HG02852 (cell line): ENCODE results near the gene NLK.
"Not testable (repeated sequence)": the region's sequence is repeated elsewhere in the genome, so short reads cannot be mapped to it uniquely, and the experiment has no call there.

Experiments used
- ATAC-seq: cut with Tn5 transposase; IDR thresholded peaks from one replicate; pipeline ENCODE4 v1.9.1; 2021; ENCODE audit warnings: mild to moderate bottlenecking, moderate library complexity; ENCODE audit not compliant: unreplicated experiment

Gene NLK

GRCh38 chr17:28042657-28042720 is at the start of gene NLK:
TSS of gene NLK (plus strand) at chr17:28042677. CDS start at chr17:28042874, 197 bp downstream.
- no peak for ATAC-seq

GRCh38 chr17:27993161-27993695 is 49.2 kb upstream of the NLK start:
- ATAC-seq: no peak

GRCh38 chr17:27993723-27994310 is 48.7 kb upstream of the NLK start:
- ATAC-seq: no peak

GRCh38 chr17:27994586-27994985 is 47.9 kb upstream of the NLK start:
- ATAC-seq: no peak

- ATAC-seq: no peak
These were observed 46.9 kb upstream of the NLK start for GRCh38 chr17:27995554-27995953.

GRCh38 chr17:27996202-27997043 is 46.1 kb upstream of the NLK start:
- no peak for ATAC-seq

GRCh38 chr17:27997044-27997401 is 45.5 kb upstream of the NLK start:
- ATAC-seq: no peak

- ATAC-seq: no peak
These were observed 45.0 kb upstream of the NLK start for GRCh38 chr17:27997522-27997921.

GRCh38 chr17:28001149-28001548 is 41.3 kb upstream of the NLK start:
- ATAC-seq: no peak

- ATAC-seq: no peak
These were observed 38.1 kb upstream of the NLK start for GRCh38 chr17:28004344-28004743.

- ATAC-seq: not testable (repeated sequence)
These were observed 34.6 kb upstream of the NLK start for GRCh38 chr17:28007925-28008324.

GRCh38 chr17:28008513-28008912 is 34.0 kb upstream of the NLK start:
- no peak for ATAC-seq

- ATAC-seq: no peak
These were observed 32.1 kb upstream of the NLK start for GRCh38 chr17:28010406-28010805.

GRCh38 chr17:28018439-28019070 is 23.9 kb upstream of the NLK start:
- ATAC-seq: no peak

- no peak for ATAC-seq
These were observed 22.0 kb upstream of the NLK start for GRCh38 chr17:28020515-28020914.

- ATAC-seq: no peak
These were observed 13.4 kb upstream of the NLK start for GRCh38 chr17:28029044-28029443.

GRCh38 chr17:28030386-28030785 is 12.1 kb upstream of the NLK start:
- ATAC-seq: no peak

- no peak for ATAC-seq
These were observed 11.3 kb upstream of the NLK start for GRCh38 chr17:28031174-28031573.

- no peak for ATAC-seq
These were observed 8.3 kb upstream of the NLK start for GRCh38 chr17:28033972-28034714.

- not testable (repeated sequence) for ATAC-seq
These were observed 7.0 kb upstream of the NLK start for GRCh38 chr17:28035452-28035851.

GRCh38 chr17:28035884-28036283 is 6.6 kb upstream of the NLK start:
- ATAC-seq: not testable (repeated sequence)

- ATAC-seq: no peak
These were observed 3.7 kb upstream of the NLK start for GRCh38 chr17:28038802-28039201.
